A549 (cell line): ENCODE data around the gene LAMB1. TPM values are rescaled to one million over a fixed set of nuclear protein-coding genes. Genes with fewer than 3 reads are reported as not detected.

Source experiments
- ATAC-seq, 2 experiments: fragments of 200-7000 bp in 1 of 2; fragments of >200 bp in 1 of 2; cut with Nextera tagmentation in 1 of 2; cut with Tn5 transposase in 1 of 2; 3 replicates each; pipeline versions ENCODE4 v1.8.0 to v1.9.1; 2018 to 2020; ENCODE audit warnings: mild to moderate bottlenecking in 1 of 2, moderate library complexity in 1 of 2
- CTCF ChIA-PET: fragments of 300-600 bp; sonication (Branson Sonifier 250); formaldehyde crosslinking; extraction: SDS; loops from one replicate; lab custom pipeline; 2021; ENCODE audit warnings: antibody characterized with exemption, inconsistent platforms; lab: Yijun Ruan, JAX
- POLR2A ChIA-PET: fragments of 350-600 bp; formaldehyde crosslinking; extraction: SDS; loops from one replicate; lab custom pipeline; 2021; ENCODE audit warnings: antibody characterized with exemption, inconsistent platforms; lab: Yijun Ruan, JAX
- DNase-seq, 2 experiments: peaks; one replicate each; pipeline versions ENCODE4 v3.0.0 to v3.0.0-alpha.2; 2011 to 2016; ENCODE audit warnings: low read depth in 1 of 2, low spot score in 1 of 2
- FAIRE-seq: peaks from 2 replicates; lab custom pipeline; 2011; peaks lifted over from hg19 to GRCh38; lab: Jason Lieb, UNC
- H3K27ac ChIP-seq, 2 experiments: fragments of >200 bp; sonication (Bioruptor Twin); formaldehyde crosslinking; 3 replicates each; pipeline ENCODE4 v1.5.1; 2016 to 2017
- H3K4me1 ChIP-seq: fragments of >200 bp; sonication (Bioruptor Twin); formaldehyde crosslinking; 3 replicates; pipeline ENCODE4 v1.6.1; 2016
- H3K4me2 ChIP-seq: fragments of >200 bp; sonication (Bioruptor Twin); formaldehyde crosslinking; 3 replicates; pipeline ENCODE4 v1.6.1; 2016
- H3K4me3 ChIP-seq: fragments of >200 bp; sonication (Bioruptor Twin); formaldehyde crosslinking; 3 replicates; pipeline ENCODE4 v1.5.1; 2016
- H3K9me3 ChIP-seq: fragments of >200 bp; sonication (Bioruptor Twin); formaldehyde crosslinking; 3 replicates; pipeline ENCODE4 v1.6.1; 2016
- BCL3 ChIP-seq: fragments of >200 bp; sonication (Bioruptor Twin); formaldehyde crosslinking; IDR thresholded peaks from 3 replicates; pipeline ENCODE4 v1.6.1; 2016
- BHLHE40 ChIP-seq: IDR thresholded peaks from 2 replicates; pipeline ENCODE4 v1.6.1; 2012; ENCODE audit warnings: low read depth, low read length, inconsistent platforms
- CBX2 ChIP-seq: fragments of 200-600 bp; sonication (generic); IDR thresholded peaks from 2 replicates; pipeline ENCODE4 v1.6.1; 2016; ENCODE audit warnings: low read depth, mild to moderate bottlenecking, borderline replicate concordance
- CBX8 ChIP-seq: fragments of 200-600 bp; sonication (generic); IDR thresholded peaks from 2 replicates; pipeline ENCODE4 v1.6.1; 2016
- CHD2 ChIP-seq: fragments of 150-350 bp; IDR thresholded peaks from 2 replicates; pipeline ENCODE4 v1.6.1; 2014; ENCODE audit warnings: low read length; ENCODE audit not compliant: partially characterized antibody
- E2F6 ChIP-seq: IDR thresholded peaks from 2 replicates; pipeline ENCODE4 v1.6.1; 2012; ENCODE audit warnings: low read depth, borderline replicate concordance
- EHF ChIP-seq: fragments of 250-450 bp; sonication (Bioruptor Pico); IDR thresholded peaks from 2 replicates; pipeline ENCODE4 v1.5.0; 2020; ENCODE audit warnings: mild to moderate bottlenecking
- EHMT2 ChIP-seq: fragments of 200-600 bp; sonication (generic); IDR thresholded peaks from 2 replicates; pipeline ENCODE4 v1.6.1; 2016; ENCODE audit warnings: antibody characterized with exemption, low read depth, mild to moderate bottlenecking, moderate library complexity
- FOSL2 ChIP-seq, 2 experiments: fragments of 450-650 bp in 1 of 2; fragments of >200 bp in 1 of 2; sonication (Bioruptor Twin) in 1 of 2; formaldehyde crosslinking; IDR thresholded peaks; 2 replicates each; pipeline versions ENCODE4 v1.5.0 to v1.6.1; 2016 to 2020; ENCODE audit warnings: mild to moderate bottlenecking in 1 of 2, moderate library complexity in 1 of 2
- FOXS1 ChIP-seq: fragments of 250-450 bp; sonication (Bioruptor Pico); IDR thresholded peaks from 2 replicates; pipeline ENCODE4 v1.5.0; 2020; ENCODE audit warnings: mild to moderate bottlenecking, moderate library complexity
- HEYL ChIP-seq: fragments of 250-450 bp; sonication (Bioruptor Pico); IDR thresholded peaks from 2 replicates; pipeline ENCODE4 v1.8.0; 2021; ENCODE audit warnings: mild to moderate bottlenecking, moderate library complexity
- HMGXB4 ChIP-seq: fragments of 250-450 bp; sonication (Bioruptor Pico); IDR thresholded peaks from 2 replicates; pipeline ENCODE4 v1.5.0; 2021; ENCODE audit warnings: mild to moderate bottlenecking, moderate library complexity, borderline replicate concordance
- JUN ChIP-seq, 2 experiments: fragments of >200 bp; sonication (Bioruptor Twin); formaldehyde crosslinking; IDR thresholded peaks; 2 replicates in 1 of 2; 3 replicates in 1 of 2; pipeline ENCODE4 v1.6.1; 2016 to 2017
- JUNB ChIP-seq: fragments of >200 bp; sonication (Bioruptor Twin); formaldehyde crosslinking; IDR thresholded peaks from 2 replicates; pipeline ENCODE4 v1.6.1; 2016
- KDM1A ChIP-seq: fragments of 200-600 bp; sonication (generic); IDR thresholded peaks from 2 replicates; pipeline ENCODE4 v1.6.1; 2016; ENCODE audit warnings: low read depth, mild to moderate bottlenecking
- MAFK ChIP-seq: fragments of 450-650 bp; IDR thresholded peaks from 2 replicates; pipeline ENCODE4 v1.6.1; 2014; ENCODE audit not compliant: partially characterized antibody
- MAX ChIP-seq: IDR thresholded peaks from 2 replicates; pipeline ENCODE4 v1.6.1; 2012
- MYC ChIP-seq: IDR thresholded peaks from 2 replicates; pipeline ENCODE4 v1.6.1; 2012; ENCODE audit warnings: mild to moderate bottlenecking, inconsistent platforms, low read length, improper control_type of control experiment, borderline replicate concordance
- NFE2L2 ChIP-seq: fragments of 150-350 bp; conservative IDR thresholded peaks from 2 replicates; pipeline ENCODE4 v1.6.1; 2014; ENCODE audit warnings: low read length
- NPAS2 ChIP-seq: fragments of 250-450 bp; sonication (Bioruptor Pico); IDR thresholded peaks from 2 replicates; pipeline ENCODE4 v1.8.0; 2022; ENCODE audit warnings: mild to moderate bottlenecking, moderate library complexity, borderline replicate concordance
- PBX3 ChIP-seq: IDR thresholded peaks from 2 replicates; pipeline ENCODE4 v1.6.1; 2012
- PHF8 ChIP-seq: fragments of 200-600 bp; sonication (generic); IDR thresholded peaks from 2 replicates; pipeline ENCODE4 v1.6.1; 2016; ENCODE audit warnings: low read depth, mild to moderate bottlenecking, antibody characterized with exemption, moderate library complexity, borderline replicate concordance
- POLR2A ChIP-seq: IDR thresholded peaks from 2 replicates; pipeline ENCODE4 v1.6.1; 2012; ENCODE audit warnings: mild to moderate bottlenecking, low read length
- POLR2AphosphoS2 ChIP-seq: conservative IDR thresholded peaks from 2 replicates; pipeline ENCODE4 v1.6.1; 2012; ENCODE audit warnings: low read length, improper control_type of control experiment, inconsistent platforms
- RAD21 ChIP-seq, 2 experiments: fragments of >200 bp in 1 of 2; sonication (Bioruptor Twin) in 1 of 2; formaldehyde crosslinking in 1 of 2; IDR thresholded peaks in 1 of 2; conservative IDR thresholded peaks in 1 of 2; 2 replicates in 1 of 2; 3 replicates in 1 of 2; pipeline ENCODE4 v1.6.1; 2012 to 2018; ENCODE audit warnings: inconsistent platforms in 1 of 2
- RCOR1 ChIP-seq: fragments of 150-350 bp; IDR thresholded peaks from 2 replicates; pipeline ENCODE4 v1.6.1; 2014; ENCODE audit warnings: antibody characterized with exemption, low read length, low read depth
- RFX5 ChIP-seq: fragments of 450-650 bp; IDR thresholded peaks from 2 replicates; pipeline ENCODE4 v1.7.1; 2014; ENCODE audit warnings: antibody characterized with exemption, mild to moderate bottlenecking, moderate library complexity
- TFCP2L1 ChIP-seq: fragments of 250-450 bp; sonication (Bioruptor Pico); IDR thresholded peaks from 2 replicates; pipeline ENCODE4 v1.5.0; 2021; ENCODE audit warnings: mild to moderate bottlenecking
- TP53 ChIP-seq: fragments of 250-450 bp; sonication (Bioruptor Pico); IDR thresholded peaks from 2 replicates; pipeline ENCODE4 v1.5.0; 2021; ENCODE audit warnings: mild to moderate bottlenecking, moderate library complexity
- ZNF302 ChIP-seq: fragments of 250-450 bp; sonication (Bioruptor Pico); IDR thresholded peaks from 2 replicates; pipeline ENCODE4 v1.9.0; 2021; ENCODE audit warnings: inconsistent platforms, mild to moderate bottlenecking, moderate library complexity
- ZSCAN20 ChIP-seq: fragments of 250-450 bp; sonication (Bioruptor Pico); IDR thresholded peaks from 2 replicates; pipeline ENCODE4 v1.8.0; 2022; ENCODE audit warnings: mild to moderate bottlenecking, moderate library complexity
- WGBS: methylation state at CpG from one replicate; pipeline ENCODE4 v1.1.6; 2017; ENCODE audit errors: missing lambda C conversion rate; 5-methylcytosine and 5-hydroxymethylcytosine counted together
- polyA plus RNA-seq, 4 experiments: library from polyadenylated mRNA; depleted of rRNA in 3 of 4; stranded (reverse); fragments of >200 nt; fragmentation: RNase III in 1 of 4; extraction: RNeasy Plus Mini Kit Qiagen cat#74134 plus additional on column Dnase treatment in 1 of 4; gene quantifications; 2 replicates in 3 of 4; 3 replicates in 1 of 4; pipeline ENCODE4 v1.2.3, GENCODE V29; 2011 to 2017

Gene LAMB1
- polyA plus RNA-seq, 2 of the 4 experiments (the other 2 are of a cell fraction) = 142 to 162 TPM

- ATAC-seq (no peak), DNase-seq (peak in 1 of 2 experiments; percentile 21), FAIRE-seq (no peak)
- no peaks in the 10 kb centered on the region for H3K9me3 ChIP-seq
- H3K4me2 ChIP-seq = peak overlapping the region; percentile 93
- H3K4me1 ChIP-seq = peaks cover 22% of the 10 kb centered on the region
- ChIA-PET POLR2A (interaction anchor here (2.2 kb wide), 1 partner anchor 148 kb away, joined by 8 read pairs; the partner anchor contains the start of gene CBLL1), CTCF (interaction anchor here (0.9 to 2.1 kb wide), 3 partner anchors 10 to 33 kb away, joined by 3 to 5 read pairs (median 5); no protein-coding TSS in a partner anchor)
- no peak for TF ChIP-seq ZNF302 (CRISPR knock-in tag)
- TF ChIP-seq CBX2 = no peak
- TF ChIP-seq MYC = no peak
- peak; percentile 86 for TF ChIP-seq NFE2L2
- TF ChIP-seq RAD21 (conservative IDR thresholded peaks at IDR 0.05 in 1 of 2, IDR thresholded peaks at IDR 0.05 in 1 of 2) = no peak
- TF ChIP-seq FOXS1 (CRISPR knock-in tag) = no peak
- no peak for TF ChIP-seq KDM1A
- TF ChIP-seq NPAS2 (CRISPR knock-in tag) = no peak
- no peak for TF ChIP-seq ZSCAN20
- TF ChIP-seq MAX = no peak
- TF ChIP-seq BHLHE40 = no peak
- no peak for TF ChIP-seq CHD2
- peak; percentile 71 for TF ChIP-seq MAFK
- no peak for TF ChIP-seq PHF8
- TF ChIP-seq RFX5 = no peak
- TF ChIP-seq EHF (CRISPR knock-in tag) = no peak
- 0 out of 2 replicates have a peak, but pooled peaks have one; percentile 42 for TF ChIP-seq TP53 (CRISPR knock-in tag)
- TF ChIP-seq EHMT2 = no peak
- TF ChIP-seq POLR2AphosphoS2 = no peak
- WGBS = 26% methylated on average over 9 of the region's 9 CpGs
- H3K27ac ChIP-seq = peak overlapping the region; percentile 84 to 88
- peak overlapping the region; percentile 54 for H3K4me3 ChIP-seq
These were observed 111.2 kb downstream of the LAMB1 start for GRCh38 chr7:107891636-107892366.

GRCh38 chr7:107890962-107891635, 111.9 kb downstream of the LAMB1 start, which contains the start of gene DLD:
TSS of gene DLD (plus strand) at chr7:107891183. CDS start at chr7:107891251, 68 bp downstream.
- Histone ChIP-seq H3K4me2 (peak within 1 kb of the TSS; percentile 93), H3K4me3 (peak within 1 kb of the TSS; percentile 54), H3K27ac (peak within 1 kb of the TSS; percentile 84 to 88), H3K4me1 (peaks cover 22% of the 10 kb centered on the region), H3K9me3 (no peaks in the 10 kb centered on the region)
- WGBS = 1% methylated on average over 43 of the region's 55 CpGs
- CTCF ChIA-PET = interaction anchor here (1.0 to 4.2 kb wide), 5 partner anchors 12 to 174 kb away, joined by 3 to 23 read pairs (median 9); partner anchors contain the start of gene CBLL1
- FAIRE-seq (no peak), DNase-seq (peak; percentile 93), ATAC-seq (peak; percentile 99)
- POLR2A ChIA-PET = interaction anchor here (2.2 kb wide), 1 partner anchor 147 kb away, joined by 8 read pairs; the partner anchor contains the start of gene CBLL1
- TF ChIP-seq RCOR1 (no peak), JUN (IDR thresholded peaks at IDR 0.05) (peak; percentile 39 to 86; a peak in 3 of 5 replicates), E2F6 (peak; percentile 75; the same call in 1 of the 2 replicates), CBX2 (no peak), RFX5 (peak; percentile 74), JUNB (no peak), CBX8 (no peak), TFCP2L1 (CRISPR knock-in tag) (0 out of 2 replicates have a peak, but pooled peaks have one; percentile 5), HEYL (no peak), BCL3 (peak; percentile 83; the same call in 1 of the 3 replicates), KDM1A (no peak), PHF8 (peak; percentile 93; the same call in 1 of the 2 replicates), MAFK (no peak), TP53 (CRISPR knock-in tag) (no peak), PBX3 (0 out of 2 replicates have a peak, but pooled peaks have one; percentile 16), FOSL2 (IDR thresholded peaks at IDR 0.05) (no peak), FOSL2 (CRISPR knock-in tag; IDR thresholded peaks at IDR 0.05) (peak; percentile 17; the same call in 1 of the 2 replicates), POLR2A (peak; percentile 83), HMGXB4 (CRISPR knock-in tag) (0 out of 2 replicates have a peak, but pooled peaks have one; percentile 62)
